ENCODE results near the gene TKT. TPM values are rescaled to one million over a fixed set of nuclear protein-coding genes. Genes with fewer than 3 reads are reported as not detected.

The TKT gene
- total and polyA plus RNA-seq, 4 donors, result 18.1 to 202 (median 129) TPM

DNA sequence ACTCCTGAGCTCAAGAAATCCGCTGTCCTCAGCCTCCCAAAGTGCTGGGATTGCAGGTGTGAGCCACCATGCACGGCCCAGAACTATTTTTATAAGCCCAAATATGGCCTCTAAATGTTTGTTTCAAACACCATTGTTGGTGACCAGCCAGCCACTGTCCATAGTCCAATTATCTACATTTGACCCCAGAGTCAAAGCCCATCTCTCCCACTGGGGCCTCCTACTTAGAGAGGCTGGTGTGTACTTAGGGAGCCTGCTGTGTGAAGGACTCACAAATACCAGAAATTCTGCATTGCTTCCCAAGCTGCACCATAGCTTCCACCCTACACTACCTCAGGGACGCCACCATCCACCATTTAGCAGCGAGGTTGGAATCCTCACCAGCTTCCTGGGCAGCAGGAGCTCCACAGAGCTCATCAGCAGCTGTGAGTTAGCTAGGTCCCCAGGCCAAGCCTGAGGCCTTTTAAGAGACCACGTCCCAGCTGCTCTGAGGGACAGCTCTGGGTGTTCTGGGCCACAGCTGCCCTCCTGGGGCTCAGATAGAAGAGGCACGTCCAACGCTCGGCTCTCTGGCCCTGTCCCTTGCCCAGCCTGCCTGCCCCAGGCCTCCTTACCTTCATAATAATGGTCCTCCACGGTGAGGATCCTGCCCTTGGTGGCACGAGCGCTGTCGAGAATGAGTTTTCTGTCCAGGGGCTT is 29.5 kb downstream of the TKT start:
- no peak for DNase-seq (ENCODE audit: low spot score)
- H3K27ac ChIP-seq (ENCODE audit: low read depth in 1 of 2, low read length in 2 of 2), result no peak overlapping the region

DNA sequence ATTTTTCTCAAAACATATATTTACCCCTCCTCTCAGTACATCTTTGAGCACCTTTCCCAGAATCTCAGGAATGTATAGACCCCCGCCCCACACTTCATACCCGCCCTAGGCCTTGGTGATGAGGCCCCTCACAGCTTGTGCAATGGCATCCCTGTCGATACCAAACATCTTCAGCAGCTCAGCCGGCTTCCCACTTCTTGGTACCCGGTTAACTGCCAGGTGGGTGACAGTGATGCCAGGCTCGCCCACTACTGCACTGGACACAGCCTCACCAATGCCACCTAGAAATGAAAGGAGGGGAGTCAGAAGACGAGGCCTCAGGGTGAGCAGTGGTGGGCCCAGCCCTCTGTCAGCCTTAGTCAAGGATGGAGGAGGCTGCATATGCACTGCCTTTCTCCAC is 30.2 kb downstream of the TKT start:
- Histone ChIP-seq H3K9ac (ENCODE audit: low read depth in 1 of 2, low read length in 2 of 2) (no peak overlapping the region), H3K4me1 (ENCODE audit: control insufficient read depth in 4 of 4, insufficient read depth in 4 of 4, low read length in 3 of 4) (no peaks in the 10 kb centered on the region), H3K27me3 (ENCODE audit: control insufficient read depth in 4 of 4, insufficient read depth in 4 of 4, low read length in 3 of 4) (no peaks in the 10 kb centered on the region), H3K36me3 (ENCODE audit: control insufficient read depth in 4 of 4, insufficient read depth in 3 of 4, low read depth in 1 of 4, low read length in 3 of 4) (peaks cover 40 to 80% (median 42%) of the 10 kb centered on the region in 4 donors), H3K27ac (ENCODE audit: low read depth in 1 of 2, low read length in 2 of 2) (no peak overlapping the region), H3K9me3 (ENCODE audit: control insufficient read depth in 4 of 4, low read length in 3 of 4) (no peaks in the 10 kb centered on the region), H3K4me3 (ENCODE audit: low read depth in 1 of 3, low read length in 3 of 3) (no peak overlapping the region)
- TF ChIP-seq FOXA1 (IDR thresholded peaks at IDR 0.05) (no peak), EGR1 (IDR thresholded peaks at IDR 0.05; ENCODE audit: low read depth in 2 of 2) (no peak), NR2F2 (IDR thresholded peaks at IDR 0.05) (no peak), SP1 (IDR thresholded peaks at IDR 0.05) (no peak), FOXA2 (IDR thresholded peaks at IDR 0.05) (no peak), ATF3 (IDR thresholded peaks at IDR 0.05) (no peak), RAD21 (IDR thresholded peaks at IDR 0.05) (no peak), HNF4G (IDR thresholded peaks at IDR 0.05) (no peak), JUND (IDR thresholded peaks at IDR 0.05) (no peak), RXRA (IDR thresholded peaks at IDR 0.05) (no peak), HNF4A (conservative IDR thresholded peaks at IDR 0.05) (no peak), YY1 (IDR thresholded peaks at IDR 0.05) (no peak), TAF1 (conservative IDR thresholded peaks at IDR 0.05) (no peak), REST (IDR thresholded peaks at IDR 0.05) (no peak), GABPA (IDR thresholded peaks at IDR 0.05 in 1 of 2, conservative IDR thresholded peaks at IDR 0.05 in 1 of 2) (no peak)
- TF ChIP-seq, protein P1, sequence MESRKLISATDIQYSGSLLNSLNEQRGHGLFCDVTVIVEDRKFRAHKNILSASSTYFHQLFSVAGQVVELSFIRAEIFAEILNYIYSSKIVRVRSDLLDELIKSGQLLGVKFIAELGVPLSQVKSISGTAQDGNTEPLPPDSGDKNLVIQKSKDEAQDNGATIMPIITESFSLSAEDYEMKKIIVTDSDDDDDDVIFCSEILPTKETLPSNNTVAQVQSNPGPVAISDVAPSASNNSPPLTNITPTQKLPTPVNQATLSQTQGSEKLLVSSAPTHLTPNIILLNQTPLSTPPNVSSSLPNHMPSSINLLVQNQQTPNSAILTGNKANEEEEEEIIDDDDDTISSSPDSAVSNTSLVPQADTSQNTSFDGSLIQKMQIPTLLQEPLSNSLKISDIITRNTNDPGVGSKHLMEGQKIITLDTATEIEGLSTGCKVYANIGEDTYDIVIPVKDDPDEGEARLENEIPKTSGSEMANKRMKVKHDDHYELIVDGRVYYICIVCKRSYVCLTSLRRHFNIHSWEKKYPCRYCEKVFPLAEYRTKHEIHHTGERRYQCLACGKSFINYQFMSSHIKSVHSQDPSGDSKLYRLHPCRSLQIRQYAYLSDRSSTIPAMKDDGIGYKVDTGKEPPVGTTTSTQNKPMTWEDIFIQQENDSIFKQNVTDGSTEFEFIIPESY (IDR thresholded peaks at IDR 0.05), result no peak
- TF ChIP-seq, protein P2, sequence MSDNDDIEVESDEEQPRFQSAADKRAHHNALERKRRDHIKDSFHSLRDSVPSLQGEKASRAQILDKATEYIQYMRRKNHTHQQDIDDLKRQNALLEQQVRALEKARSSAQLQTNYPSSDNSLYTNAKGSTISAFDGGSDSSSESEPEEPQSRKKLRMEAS (IDR thresholded peaks at IDR 0.05), result no peak
- TF ChIP-seq, protein P3, sequence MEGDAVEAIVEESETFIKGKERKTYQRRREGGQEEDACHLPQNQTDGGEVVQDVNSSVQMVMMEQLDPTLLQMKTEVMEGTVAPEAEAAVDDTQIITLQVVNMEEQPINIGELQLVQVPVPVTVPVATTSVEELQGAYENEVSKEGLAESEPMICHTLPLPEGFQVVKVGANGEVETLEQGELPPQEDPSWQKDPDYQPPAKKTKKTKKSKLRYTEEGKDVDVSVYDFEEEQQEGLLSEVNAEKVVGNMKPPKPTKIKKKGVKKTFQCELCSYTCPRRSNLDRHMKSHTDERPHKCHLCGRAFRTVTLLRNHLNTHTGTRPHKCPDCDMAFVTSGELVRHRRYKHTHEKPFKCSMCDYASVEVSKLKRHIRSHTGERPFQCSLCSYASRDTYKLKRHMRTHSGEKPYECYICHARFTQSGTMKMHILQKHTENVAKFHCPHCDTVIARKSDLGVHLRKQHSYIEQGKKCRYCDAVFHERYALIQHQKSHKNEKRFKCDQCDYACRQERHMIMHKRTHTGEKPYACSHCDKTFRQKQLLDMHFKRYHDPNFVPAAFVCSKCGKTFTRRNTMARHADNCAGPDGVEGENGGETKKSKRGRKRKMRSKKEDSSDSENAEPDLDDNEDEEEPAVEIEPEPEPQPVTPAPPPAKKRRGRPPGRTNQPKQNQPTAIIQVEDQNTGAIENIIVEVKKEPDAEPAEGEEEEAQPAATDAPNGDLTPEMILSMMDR (IDR thresholded peaks at IDR 0.05; ENCODE audit: low read depth, low read length, missing input control), result no peak
- WGBS, result 91% methylated on average over 7 of the region's 7 CpGs
- DNase-seq (ENCODE audit: low spot score), result no peak

More for the DNA sequence above, 29.5 kb downstream of the TKT start:
- H3K27me3 ChIP-seq (ENCODE audit: control insufficient read depth in 4 of 4, insufficient read depth in 4 of 4, low read length in 3 of 4), result no peaks in the 10 kb centered on the region
- no peak overlapping the region for H3K4me3 ChIP-seq (ENCODE audit: low read depth in 1 of 3, low read length in 3 of 3)
- no peaks in the 10 kb centered on the region for H3K4me1 ChIP-seq (ENCODE audit: control insufficient read depth in 4 of 4, insufficient read depth in 4 of 4, low read length in 3 of 4)
- H3K9me3 ChIP-seq (ENCODE audit: control insufficient read depth in 4 of 4, low read length in 3 of 4), result no peaks in the 10 kb centered on the region
- WGBS, result 88% methylated on average over 12 of the region's 12 CpGs
- no peak overlapping the region for H3K9ac ChIP-seq (ENCODE audit: low read depth in 1 of 2, low read length in 2 of 2)
- peak in 1 of 2 donors; percentile 76 for TF ChIP-seq HNF4A (conservative IDR thresholded peaks at IDR 0.05)
- no peak for TF ChIP-seq RXRA (IDR thresholded peaks at IDR 0.05)
- TF ChIP-seq, protein P2 (IDR thresholded peaks at IDR 0.05), result no peak
- H3K36me3 ChIP-seq (ENCODE audit: control insufficient read depth in 4 of 4, insufficient read depth in 3 of 4, low read depth in 1 of 4, low read length in 3 of 4), result peaks cover 42 to 87% (median 43%) of the 10 kb centered on the region in 4 donors

All from liver (tissue), 9 donors.